CD4-positive, alpha-beta T cell treated with Interleukin-4 for 1 hour (primary cell): ENCODE measurements around the gene HGF.

Experiments used
- DNase-seq, 2 donors: peaks; one replicate each; pipeline ENCODE4 v3.0.0-alpha.2; 2020 to 2022

HGF gene

DNA sequence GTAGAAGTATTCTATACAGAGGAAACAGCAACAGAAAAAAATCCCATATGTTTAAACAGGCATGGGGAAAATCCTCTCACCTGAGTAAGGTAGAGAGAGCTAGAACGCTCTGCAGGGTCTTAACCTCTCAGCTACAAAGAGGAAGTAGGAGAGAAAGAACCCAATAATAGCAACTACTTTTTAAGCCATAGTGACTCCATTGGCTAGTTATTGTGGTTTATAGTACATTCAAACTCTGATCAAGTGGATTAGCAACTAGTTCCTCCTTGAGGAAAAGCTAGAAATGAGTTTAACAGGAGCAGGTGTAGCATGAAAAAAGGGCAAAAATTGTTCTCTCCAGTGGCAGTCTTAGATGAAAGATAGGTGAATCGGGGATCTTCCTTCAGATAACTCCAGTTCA, 89.7 kb downstream of the HGF start:
- no peak for DNase-seq

DNA sequence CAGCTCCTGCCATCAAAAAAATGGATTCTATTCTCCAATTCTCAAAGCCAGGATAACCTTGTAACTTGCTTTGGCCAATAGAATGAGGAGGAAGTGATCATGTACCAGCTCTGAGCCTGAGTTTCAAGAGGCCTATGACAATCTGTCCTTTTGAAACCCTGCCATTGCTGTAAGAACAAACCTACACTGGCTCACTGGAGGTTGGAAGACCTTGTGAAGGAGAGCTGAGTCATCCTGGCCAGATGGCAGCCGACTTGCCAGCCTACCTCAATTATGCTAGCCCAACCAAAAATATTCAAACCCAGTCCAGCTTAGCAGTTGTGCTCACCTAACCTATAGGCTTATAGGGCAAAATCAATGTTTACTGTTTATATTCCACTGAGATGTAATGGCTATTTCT, 93.0 kb downstream of the HGF start:
- DNase-seq = no peak

DNA sequence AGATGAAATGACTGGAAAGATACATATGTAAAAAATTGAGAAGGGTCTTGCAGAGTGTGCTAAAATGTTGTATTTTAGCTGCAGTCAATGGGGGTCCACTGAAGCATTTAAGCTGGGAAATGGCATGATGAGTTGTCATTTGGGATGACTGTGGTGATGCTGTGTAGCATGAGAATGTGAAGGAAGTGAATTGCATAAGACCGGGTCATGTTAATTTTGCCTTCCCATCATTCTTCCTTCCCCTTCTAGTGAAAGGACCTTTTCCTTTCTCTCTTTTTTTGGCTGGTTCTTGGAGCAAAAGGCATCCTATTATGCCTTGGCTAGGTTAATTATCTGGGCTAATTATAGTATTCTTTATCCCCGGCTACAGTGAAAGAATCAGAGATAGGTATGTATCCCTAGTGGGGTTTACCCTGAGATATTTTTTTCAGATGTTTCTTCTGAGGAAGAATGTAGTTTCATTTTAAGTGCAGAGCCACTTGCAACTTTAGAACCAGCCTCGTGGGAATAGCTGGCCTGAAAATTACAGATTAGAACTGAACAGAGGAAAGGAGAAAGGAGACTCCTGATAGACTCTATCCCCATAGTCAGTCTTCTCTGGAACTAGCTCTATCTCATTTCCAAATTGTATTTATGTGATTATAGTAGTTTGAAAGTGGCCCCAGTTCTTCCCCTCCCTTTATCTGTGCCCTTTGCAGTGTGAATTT, 93.6 kb downstream of the HGF start:
- DNase-seq = no peak

DNA sequence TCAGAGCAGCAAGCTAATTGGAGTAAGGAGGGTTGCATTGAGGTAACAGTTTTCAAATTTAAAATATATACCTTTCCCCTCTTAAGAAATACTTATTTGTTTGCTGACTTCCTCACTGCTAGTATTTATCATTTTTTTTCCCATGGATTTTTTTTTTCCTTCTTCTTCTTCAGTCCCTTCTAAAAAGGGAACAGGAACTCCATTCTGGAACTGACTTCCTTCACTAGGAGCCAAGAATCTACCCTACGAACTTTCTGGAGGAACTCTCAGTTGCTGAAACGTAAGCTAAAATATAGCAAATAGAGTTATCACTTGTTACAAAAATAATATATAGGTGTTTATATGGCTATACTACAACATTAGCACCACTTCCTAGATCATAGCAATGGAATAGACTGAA, 95.4 kb downstream of the HGF start:
- DNase-seq = no peak

DNA sequence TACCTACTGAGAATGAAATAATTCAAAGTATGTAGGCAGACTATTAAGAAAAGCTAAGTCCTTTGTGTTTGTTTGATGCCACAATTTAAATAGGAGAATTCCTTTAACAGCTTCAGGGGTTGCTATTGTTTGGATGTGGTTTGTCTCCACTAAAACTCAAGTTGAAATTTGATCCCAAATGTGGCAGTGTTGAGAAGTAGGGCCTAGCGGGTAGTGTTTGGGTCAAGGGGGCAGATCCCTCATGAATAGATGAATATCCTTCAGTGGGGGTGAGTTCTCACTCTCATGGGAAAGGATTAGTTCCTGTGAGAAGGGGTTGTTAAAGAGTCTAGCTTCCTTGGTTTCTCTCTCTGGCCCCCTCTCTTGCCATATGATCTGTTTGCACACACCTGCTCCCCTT, 97.0 kb downstream of the HGF start:
- no peak for DNase-seq

DNA sequence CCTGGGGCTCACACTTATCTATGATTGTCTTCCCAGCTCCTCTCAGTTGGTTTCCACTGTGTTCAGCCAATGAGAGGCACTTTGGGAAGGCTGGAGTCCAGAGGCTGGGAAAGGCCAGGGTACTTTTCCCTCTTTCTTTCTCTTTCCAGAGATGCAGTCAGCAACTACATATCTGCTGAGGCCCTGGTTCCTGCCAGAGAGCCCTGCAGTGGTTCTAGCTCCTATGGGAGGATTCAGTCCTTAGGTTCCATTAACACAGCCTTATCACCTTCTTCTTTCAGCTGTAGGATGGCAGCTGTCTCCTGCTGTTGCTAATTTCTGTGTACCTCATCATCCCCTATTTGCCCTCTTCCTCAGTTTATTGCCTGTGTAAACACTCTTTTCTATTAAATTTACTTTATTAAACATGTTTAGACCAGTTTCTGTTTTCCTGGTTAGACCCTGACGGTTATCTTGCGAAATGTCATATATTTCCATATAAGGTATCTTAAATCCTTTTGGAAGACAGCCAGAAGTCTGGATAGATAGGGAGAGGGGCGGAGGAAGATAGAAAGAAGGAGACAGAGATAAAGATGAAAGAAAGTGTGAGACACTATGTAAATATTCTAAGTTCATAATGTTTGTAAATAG, 100.3 kb downstream of the HGF start:
- no peak for DNase-seq

DNA sequence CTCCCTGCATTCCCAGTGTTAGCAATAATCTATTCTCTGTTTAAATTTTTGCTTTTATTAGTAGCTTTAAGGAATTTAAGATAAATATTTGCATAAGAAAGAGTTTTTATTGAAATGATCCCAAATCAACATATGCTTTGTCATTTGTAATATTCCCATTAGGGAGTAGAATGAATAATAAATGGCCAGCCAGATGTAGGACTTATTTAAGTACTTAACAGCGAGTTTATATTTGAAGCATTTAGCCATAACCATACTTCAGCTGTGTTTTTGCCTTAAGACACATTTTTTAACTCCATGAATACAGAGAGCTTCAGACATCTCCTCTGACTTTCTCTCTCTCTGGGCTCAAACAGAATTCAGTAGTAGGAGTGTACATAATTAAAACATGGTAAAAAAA, 103.6 kb downstream of the HGF start:
- DNase-seq = no peak

DNA sequence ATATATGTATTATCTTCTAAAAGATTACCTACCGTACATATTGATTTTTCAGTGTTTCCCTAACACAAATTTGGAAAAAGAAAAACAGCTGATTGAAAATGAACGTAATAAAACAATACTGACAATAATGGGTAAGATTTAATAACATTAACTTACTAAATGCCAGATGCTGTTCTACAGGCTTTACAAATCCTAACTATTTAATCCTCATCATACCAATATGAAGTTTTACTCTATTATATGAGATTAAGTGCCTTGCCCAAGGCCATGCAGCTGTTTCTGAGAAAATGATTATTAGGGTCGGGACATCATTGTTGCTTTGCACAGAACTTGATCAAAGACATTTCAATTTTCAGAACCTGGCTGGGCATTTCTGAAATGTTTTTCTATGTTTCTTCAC, 104.6 kb downstream of the HGF start:
- no peak for DNase-seq

DNA sequence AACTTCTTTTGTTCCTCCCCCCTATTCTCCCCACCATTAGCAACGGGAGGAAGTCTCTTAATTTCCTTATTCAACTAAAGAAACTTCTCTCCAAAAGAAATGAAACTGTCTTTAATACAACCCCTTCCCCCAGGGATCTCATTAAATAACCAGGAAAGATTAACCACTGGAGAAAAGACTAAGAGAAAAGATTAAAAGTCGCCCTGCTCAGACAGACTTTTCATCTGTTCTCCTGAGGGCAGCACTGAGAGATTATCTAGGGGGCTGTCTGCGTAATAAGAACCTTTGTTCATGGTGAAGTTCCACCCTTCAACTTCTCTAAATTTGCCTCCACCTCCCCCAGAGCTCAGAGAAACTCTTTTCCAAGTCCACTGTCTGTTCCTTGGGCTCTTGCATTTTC, 105.5 kb downstream of the HGF start:
- no peak for DNase-seq

DNA sequence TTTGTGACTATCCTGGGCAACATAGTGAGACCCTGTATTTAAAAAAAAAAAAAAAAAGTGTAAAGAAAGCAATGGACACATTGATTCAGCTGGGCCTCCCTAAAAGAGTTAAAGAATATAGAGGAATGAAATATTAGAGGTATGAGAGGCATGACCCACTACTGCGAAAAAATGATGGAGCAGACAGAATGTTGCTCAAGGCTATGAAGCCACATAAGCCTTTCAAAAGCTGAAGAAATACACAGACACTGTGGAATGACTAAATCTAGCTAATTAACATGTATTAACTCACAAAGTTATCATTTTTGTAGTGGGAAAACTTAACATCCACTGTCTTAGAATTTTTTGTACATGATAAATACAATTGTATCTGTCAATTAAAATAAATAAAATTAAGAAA, 107.3 kb downstream of the HGF start:
- no peak for DNase-seq

DNA sequence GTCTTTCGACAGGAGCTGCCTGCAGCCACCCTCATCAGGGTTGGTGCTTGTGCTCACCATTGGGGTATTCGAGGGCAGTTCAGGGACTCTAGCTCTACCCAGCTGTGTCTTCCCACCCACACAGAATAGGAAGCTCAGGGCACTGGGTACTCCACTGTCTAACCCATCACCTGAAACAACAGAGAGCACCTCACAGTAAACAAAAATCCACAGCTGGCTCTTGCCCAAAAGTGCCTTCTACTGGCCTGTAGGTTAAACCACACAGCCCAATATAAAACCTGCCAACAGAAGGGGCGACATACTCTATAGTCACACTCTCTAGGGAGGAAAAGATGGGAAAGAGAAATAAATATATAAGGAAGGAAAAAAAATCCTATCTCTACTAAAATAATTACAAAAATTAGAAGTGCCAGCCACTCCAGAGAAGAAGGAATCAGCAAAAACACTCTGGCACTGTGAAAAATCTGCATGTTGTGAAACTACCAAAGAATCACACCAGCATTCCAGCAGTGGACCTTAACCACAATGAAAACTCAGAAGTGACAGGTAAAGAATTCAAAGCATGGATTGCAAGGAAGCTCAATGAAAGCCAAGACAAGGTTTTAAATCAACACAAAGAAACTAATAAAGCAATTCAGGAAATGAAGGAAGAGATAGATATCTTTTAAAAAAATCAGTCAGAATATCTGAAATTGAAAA, 110.0 kb downstream of the HGF start:
- DNase-seq = no peak

DNA sequence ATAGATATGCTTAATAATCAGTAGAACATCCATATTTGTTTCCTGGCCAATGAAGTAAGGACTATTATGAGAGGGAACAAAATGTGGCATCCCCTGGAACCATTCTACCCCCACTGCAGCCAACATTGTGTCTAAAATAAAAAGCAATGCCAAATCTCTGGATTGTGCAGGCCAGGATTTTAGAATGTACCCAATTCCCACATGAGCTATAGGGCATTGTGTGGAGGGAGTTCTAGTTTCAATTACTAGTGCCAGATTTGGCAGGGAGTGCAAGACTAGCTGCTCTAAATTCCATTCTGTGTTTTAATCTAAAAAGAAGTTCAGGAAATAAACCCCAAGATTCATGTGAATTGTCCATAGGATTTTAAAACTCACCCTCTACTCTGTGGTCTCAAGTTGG, 112.3 kb downstream of the HGF start:
- no peak for DNase-seq

DNA sequence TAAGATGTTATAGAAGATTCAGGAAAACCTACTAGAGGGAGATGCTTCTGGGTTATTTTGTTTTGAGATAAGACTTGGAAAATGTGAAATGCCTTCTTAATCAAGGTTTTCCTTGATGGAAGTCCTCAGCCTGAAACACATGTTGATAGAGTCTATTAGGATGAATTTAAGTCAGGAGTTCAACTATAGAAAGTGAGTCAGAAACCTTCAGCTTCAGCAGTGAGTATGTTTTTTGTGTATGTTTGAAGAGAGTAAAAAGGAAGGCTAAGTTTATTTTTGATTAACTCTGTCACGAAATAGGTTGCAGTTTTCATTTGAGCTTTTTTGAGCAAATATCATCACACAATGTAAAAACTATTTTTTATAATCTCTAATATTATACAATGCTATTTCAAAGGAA, 114.6 kb downstream of the HGF start:
- no peak for DNase-seq

DNA sequence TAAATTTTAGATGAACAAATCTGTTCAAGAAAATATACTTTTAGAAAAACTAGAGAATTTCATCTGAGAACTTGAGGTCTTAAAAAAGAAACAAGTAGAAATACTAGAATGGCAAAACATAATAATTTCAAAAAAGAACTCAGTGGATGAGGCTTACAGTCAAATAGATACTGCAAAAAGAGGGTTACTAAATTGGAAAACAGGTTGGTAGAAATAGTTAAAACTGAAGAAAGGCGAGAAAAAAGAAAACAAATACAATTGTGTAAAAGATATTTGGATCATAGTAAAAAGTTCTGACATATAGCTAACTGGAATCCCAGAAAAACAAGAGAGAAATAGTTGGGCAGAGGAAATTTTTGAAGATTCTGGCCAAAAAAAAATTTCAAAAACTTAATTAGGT, 117.6 kb downstream of the HGF start:
- no peak for DNase-seq
